Glomerular endothelial cell (primary cell): ENCODE results near the gene DNALI1. TPM values are rescaled to one million over a fixed set of nuclear protein-coding genes. Genes with fewer than 3 reads are reported as not detected.
"Not testable (repeated sequence)": the region's sequence is repeated elsewhere in the genome, so short reads cannot be mapped to it uniquely, and the experiment has no call there.

ENCODE experiments used
- DNase-seq: peaks from one replicate; pipeline ENCODE4 v3.0.0-alpha.2; 2011; ENCODE audit warnings: low read depth, low spot score; ENCODE audit errors: extremely low read depth
- total RNA-seq: library from RNA; depleted of rRNA; stranded (reverse); fragments of >200 nt; gene quantifications from 2 replicates; pipeline ENCODE4 v1.2.3, GENCODE V29; 2015

The DNALI1 gene
- total RNA-seq, result 3.8 and 4.7 TPM in 2 replicates

DNA sequence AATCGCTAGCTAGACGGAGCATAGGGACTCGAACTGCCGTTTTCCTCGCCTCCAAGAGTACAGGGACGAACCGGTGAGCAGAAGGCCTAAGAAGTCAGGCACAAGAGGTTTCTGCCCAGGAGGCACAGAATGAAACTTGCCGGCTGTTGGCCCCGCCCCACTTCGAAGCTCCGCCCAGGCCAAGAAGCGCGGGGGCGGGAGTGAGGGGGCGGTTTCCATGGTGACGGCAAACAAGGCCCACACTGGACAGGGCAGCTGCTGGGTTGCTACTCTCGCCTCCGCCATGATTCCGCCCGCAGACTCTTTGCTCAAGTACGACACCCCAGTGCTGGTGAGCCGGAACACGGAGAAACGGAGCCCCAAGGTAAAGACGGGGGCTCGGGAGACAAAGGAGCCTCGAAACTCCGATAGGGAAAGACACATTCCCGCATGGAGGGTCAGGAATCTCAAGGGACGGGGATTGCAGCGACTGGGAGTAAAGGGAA lies at the start of gene DNALI1:
TSS of gene DNALI1 (plus strand) at position 229 of the 485 bp plus-strand sequence. CDS start at position 284, 55 bp downstream.
- no peak for DNase-seq

DNA sequence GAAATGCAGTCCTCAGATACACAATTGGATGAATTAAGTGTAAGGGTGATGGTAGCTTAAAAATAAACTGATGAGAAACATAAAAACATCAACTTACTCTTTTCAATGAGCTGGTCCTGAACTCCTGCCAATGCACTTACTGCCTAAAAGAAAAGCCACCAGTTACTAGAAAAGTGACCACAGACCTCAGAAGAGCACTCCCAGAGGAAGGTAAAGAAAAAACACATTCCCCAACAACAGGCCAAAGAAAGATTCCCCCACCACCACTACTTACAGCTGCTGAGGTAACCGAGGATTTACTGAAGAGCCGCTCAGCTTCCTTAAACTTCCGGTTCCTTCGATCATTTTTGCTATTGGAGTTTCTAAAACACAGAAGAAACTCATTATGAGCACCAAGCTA lies 47.6 kb upstream of the DNALI1 start:
- DNase-seq, result no peak

DNA sequence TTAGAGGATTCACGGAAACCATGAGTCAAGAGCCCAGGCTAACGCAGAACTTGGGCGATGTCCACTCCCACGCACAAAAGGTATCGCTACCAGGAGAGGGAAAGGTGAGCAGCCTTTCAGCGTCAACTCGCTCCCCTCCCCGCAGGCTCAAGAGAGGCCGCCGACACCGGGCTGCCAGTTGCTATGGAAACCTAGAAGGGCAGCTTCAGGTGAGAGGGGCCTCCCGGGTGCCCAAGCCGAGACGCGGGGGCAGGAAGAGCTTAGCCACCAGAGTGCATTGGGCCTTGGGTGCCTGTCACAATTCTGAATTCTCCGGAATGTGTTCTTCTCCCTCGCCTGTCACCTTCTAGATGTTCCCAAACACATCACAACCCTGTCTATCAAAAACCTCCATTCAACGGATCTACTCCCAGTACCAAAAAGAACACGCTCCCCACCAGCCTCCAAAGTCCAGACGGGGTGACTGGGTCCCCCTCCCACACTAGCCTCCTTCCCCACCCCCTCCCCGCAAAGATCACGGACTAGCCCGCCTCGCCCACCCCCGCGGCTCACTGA lies 42.9 kb upstream of the DNALI1 start:
- DNase-seq, result no peak

DNA sequence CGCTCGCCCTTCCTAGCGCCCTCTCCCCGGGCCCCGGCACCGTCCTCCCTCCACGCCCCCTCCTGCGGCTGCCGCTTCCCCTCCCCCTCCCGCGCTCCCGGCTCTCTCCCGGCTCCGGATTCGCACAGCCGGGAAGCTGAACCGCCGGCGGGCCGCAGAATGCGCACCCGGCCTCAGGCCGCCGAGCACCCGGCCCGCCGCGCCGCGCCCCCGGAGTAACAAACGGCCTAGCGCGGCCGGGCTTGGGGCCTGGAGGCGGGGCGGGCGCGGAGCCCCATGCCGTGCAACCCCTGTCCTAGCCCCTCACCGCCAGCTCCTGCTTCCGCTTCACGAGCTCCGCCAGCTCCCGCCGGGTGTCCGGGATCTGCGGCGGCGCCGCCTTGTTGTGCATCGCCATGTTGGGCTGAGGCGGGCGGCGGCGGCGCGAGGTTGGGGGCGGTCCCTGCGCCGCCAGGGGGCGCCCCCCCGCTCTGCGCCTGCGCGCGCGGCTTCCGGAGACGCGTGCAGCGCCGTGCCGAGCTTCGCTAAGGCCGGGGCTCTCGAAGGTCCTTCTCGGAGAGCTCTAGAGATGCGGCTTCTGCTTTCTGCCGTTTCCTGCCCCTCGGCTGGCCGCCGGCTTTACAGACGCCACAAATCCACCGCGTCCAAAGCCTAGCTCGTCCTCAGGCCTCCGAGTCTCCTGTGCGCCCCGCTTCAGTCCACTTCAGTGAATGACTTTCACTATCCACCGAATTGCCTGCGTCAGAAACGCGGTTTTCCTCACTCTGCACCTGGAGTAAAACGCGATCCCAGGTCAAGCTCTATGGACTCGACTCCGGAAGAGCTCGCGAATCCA lies 42.2 kb upstream of the DNALI1 start, which contains the start of gene MEAF6:
TSS of gene MEAF6 (minus strand) at position 417 of the 835 bp plus-strand sequence. CDS start at position 397, 20 bp downstream.
- peak; percentile 41 for DNase-seq

DNA sequence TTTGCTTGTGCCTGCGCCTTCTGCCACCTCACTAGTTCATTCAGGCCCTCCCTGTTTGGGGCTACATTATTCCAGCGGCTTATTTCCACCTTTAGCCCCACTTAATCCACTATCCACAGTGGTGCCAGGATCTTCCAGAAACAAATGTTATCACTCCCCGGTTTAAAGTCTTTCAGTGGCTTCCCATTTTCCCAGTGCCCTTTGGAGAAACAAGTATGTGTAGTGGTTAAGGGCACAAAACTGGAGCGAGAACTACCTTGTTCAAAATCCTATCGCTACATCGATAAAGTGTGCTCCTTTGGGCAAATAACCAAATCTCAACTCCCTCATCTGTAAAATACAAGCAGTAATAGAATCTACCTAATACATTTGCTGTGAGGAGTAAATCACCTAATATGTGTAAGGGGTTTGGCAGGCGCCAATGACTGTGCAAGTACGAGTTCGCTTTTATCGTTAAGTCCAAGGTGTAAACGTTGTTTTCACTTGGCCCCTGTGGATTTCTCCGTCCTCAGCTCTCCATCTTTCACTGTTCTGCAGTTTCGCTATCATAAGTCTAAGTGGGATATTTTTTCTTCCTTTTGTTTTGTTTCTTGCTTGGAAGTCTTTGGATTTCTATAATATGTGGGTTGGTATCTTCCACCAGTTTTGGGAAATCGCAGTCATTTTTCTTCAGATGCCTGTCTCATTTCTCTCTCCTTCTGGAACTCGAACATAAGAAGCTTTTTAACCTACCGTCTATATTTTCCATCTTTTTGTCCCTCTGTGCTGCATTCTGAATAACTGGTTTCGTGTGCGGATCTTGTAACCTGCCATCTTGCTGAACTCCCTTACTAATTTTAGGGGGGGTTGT lies 41.3 kb upstream of the DNALI1 start:
- DNase-seq, result no peak

DNA sequence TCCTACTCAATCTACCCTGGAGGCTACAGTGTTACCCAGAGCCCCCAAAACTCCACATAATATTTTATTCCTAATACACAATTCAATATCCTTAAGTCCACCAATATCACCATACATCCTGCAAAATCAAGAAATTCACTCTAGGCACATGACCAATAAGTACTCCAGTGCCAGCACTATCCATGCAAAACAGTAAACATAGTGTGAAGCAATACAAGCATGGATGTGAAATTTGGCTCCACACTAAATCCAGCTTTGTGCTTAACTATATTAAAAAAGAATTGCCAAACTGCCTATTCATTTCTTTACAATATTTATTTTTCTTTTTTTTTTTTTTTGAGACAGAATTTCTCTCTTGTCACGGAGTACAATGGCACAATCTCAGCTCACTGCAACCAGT lies 39.2 kb upstream of the DNALI1 start:
- no peak for DNase-seq

DNA sequence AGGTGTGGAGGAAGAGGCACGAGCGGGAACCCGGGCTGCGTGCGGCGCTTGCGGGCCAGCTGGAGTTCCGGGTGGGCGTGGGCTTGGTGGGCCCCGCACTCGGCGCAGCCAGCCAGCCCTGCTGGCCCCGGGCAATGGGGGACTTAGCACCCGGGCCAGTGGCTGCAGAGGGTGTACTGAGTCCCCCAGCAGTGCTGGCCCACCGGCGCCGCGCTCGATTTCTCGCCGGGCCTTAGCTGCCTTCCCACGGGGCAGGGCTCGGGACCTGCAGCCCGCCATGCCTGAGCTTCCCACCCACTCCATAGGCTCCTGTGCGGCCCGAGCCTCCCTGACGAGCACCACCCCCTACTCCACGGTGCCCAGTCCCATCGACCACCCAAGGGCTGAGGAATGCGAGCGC lies 38.5 kb upstream of the DNALI1 start:
- not testable (repeated sequence) for DNase-seq

DNA sequence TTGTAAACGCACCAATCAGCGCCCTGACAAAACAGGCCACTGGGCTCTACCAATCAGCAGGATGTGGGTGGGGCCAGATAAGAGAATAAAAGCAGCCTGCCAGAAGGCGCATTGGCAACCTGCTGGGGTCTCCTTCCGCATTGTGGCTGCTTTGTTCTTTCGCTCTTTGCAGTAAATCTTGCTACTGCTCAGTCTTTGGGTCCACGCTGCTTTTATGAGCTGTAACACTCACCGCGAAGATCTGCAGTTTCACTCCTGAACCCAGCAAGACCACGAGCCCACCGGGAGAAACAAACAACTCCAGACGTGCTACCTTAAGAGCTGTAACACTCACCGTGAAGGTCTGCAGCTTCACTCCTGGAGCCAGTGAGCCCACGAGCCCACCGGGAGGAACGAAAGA lies 37.8 kb upstream of the DNALI1 start:
- not testable (repeated sequence) for DNase-seq

DNA sequence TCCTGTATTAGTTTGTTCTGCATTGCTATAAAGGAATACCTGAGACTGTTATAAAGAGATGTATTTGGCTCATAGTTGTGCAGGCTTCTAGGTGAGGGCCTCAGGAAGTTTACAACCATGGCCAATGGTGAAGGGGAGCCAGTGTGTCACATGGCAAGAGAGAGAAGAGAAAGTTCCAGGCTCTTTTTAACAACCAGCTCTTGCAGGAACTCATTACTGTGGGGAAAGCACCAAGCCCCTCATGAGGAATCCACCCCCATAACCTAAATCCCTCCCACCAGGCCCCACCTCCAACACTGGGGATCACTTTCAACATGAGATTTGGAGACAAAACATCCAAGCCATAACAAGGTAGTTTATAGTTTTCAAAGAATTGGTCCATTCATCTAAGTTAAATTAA lies 37.1 kb upstream of the DNALI1 start:
- DNase-seq, result no peak

DNA sequence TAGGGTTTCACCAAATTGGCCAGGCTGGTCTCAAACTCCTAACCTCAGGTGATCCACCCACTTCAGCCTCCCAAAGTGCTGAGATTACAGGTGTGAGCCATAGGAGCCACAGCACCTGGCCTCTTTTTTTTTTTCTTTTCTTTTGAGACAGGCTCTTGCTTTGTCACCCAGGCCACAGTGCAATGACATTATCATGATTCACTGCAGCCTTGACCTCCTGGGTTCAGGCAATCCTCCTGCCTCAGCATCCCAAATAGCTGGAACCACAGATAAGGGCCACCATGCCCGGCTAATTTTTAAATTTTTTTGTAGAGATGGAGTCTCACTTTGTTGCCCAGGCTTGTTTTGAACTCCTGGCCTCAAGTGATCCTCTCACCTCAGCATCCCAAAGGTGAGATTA lies 26.9 kb upstream of the DNALI1 start:
- DNase-seq, result not testable (repeated sequence)

DNA sequence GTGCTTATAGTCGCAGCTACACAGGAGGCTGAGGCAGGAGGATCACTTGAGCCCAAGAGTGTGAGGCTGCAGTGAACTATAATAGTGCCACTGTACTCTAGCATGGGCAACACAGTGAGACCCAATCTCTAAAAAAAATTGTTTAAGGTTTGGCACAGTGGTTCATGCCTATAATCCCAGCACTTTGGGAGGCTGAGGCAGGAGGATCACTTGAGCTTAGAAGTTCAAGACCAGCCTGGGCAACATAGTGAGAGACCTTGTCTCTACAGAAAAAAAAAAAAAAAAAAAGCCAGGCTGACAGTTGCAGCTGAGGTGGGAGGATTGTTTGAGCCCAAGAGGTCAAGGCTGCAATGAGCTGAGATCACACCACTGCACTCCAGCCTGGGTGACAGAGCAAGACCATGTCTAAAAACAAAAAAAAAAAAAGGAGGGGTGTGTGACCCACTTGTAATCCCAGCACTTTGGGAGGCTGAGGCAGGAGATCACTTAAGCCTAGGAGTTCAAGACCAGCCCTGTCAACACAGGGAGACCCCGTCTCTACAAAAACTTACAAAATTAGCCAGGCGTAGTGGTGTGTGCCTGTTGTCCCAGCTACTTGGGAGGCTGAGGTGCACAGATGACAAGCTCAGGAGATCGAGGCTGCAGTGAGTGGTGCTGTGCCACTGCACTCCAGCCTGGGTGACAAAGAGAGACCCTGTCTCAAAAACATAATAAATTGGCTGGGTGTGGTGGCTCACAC lies 24.2 kb upstream of the DNALI1 start:
- DNase-seq, result not testable (repeated sequence)

DNA sequence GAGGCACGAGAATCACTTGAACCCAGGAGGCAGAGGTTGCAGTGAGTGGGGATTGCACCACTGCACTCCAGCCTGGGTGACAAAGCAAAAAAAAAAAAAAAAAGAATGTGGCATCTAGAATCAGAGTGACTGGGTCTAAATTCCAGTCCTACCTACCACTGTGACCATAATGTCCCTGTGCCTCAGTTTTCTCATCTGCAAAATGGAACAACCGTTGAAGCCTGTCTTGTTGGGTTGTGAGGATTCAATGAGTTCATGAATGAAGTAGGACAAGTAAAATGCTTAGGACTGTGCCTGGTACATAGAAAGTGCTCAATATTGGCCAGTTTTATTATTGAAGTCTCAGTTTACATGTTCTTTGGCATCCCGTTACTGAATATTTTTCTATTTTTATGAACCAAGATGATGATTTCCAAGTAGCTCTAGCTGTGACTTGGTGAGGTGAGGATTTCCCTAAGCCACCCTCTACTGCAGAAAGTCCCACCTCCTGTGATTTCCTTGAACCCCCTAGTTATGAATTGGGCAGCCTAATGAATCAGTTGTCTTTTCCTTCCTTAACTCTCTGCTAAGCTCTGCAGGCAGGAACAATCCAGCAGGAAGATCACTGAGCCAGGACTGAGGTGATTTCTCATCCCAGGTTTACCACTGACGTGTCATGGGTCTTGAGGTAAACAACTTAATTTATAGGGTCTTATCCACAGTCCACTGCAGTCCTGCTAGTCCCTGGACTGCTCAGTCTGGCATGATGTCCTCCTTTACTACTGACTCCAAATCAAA lies 23.2 kb upstream of the DNALI1 start:
- no peak for DNase-seq

DNA sequence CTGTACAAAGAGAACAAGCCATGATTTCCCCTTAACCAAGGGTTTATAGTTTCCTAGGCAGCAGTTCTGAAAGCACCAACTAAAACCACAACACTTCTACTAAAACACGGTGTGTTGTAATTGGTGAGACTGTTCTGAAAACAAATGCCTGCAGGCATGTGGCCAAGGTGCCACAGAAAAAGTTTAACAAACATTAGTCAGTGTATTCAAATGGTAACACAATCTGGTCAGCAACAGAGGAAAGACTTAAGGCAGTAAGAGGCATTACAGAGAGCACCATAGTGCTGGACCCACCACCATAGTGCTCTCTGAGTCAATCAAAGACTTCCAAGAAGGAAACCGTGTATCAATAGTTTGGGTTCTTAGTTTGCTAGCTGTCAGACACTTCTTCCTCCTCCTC lies 19.4 kb upstream of the DNALI1 start:
- DNase-seq, result no peak

DNA sequence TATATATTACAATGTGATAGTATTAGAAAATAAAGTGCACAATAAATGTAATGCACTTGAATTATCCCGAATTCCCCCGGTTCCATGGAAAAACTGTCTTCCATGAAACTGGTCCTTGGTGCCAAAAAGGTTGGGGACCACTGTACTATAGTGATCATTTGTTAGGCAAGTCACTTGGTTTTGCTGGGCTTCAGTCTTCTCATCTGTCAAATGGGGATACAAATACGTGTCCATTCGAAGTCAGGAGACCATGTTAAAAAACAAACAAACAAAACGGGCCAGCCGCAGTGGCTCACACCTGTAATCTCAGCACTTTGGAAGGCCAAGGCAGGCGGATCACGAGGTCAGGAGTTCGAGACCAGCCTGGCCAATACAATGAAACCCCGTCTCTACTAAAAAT lies 17.6 kb upstream of the DNALI1 start:
- DNase-seq, result not testable (repeated sequence)

DNA sequence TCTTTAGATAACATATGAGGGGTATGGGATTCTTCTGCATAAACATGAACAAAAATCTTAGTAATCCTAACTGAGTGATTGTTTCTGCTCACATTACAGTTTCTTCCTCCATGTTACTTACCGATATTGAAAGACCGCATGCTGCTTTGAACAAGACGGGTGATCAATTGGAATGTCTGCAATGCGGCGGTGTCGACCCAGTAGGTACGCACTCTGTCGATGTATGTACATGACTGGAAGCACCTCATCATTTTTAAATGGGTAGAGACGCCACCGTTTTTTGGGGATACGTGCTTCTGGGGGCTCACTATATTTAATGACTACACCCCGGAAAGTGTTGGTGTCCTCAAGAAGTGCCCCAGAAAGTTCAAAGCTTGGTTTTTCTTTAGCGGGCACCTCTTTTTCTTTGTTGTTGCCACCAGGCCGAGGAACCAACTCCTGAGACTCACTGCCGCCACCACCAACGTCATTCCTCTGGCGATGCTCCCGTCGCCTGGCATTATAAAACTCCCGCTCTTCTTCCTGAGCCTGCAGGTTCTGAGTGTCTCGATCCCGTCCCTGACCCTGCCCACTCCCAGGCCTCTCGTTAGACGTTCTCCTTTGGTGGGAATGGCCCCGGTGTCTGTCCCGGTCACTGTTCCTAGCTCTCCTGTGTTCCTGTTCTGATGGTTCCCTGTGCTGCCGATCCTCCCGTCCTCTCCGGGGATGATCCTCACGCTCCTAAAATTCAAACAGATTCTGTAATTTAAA lies 16.5 kb upstream of the DNALI1 start:
- no peak for DNase-seq

DNA sequence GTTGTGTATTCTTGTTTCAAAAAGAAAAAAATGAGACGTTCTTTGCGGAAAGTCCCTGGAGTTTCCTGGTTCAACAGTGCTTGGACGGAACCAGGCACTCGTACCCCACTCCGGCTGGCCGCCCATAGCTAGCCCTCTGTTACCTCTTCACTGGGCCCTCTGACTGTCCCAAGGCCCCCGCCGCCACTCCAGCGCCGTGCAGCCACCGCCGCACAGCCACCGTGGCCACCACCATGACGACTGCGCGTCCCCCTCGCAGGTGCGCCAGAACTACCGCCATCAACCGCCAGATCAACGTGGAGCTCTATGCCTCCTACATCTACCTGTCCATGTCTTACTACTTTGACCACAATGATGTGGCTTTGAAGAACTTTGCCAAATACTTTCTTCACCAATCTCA lies 12.2 kb upstream of the DNALI1 start:
- no peak for DNase-seq

DNA sequence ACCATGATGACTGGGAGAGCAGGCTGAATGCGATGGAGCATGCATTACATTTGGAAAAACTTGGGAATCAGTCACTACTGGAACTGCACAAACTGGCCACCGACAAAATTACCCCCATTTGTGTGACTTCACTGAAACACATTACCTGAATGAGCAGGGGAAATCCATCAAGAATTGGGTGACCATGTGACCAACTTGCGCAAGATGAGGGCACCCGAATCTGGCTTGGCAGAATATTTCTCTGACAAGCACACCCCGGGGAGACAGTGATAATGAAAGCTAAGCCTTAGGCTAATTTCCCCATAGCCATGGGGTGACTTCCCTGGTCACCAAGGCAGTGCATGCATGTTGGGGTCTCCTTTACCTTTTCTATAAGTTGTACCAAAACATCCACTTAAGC lies 11.7 kb upstream of the DNALI1 start:
- no peak for DNase-seq

DNA sequence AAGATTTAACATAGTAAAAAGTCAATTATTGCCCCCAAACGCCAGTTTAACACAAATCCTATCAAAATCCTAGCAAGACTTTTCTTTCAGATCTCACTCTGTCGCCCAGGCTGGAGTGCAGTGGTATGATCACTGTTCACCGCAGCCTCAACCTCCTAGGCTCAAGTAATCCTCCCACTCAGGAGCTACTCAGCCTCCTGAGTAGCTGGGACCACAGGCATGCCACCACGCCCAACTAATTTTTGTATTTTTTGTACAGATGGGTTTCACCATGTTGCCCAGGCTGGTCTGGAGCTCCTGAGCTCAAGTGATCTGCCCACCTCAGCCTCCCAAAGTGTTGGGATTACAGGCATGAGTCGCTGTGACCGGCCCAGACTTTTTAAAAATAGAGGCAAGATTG lies 7.4 kb upstream of the DNALI1 start:
- DNase-seq, result no peak

DNA sequence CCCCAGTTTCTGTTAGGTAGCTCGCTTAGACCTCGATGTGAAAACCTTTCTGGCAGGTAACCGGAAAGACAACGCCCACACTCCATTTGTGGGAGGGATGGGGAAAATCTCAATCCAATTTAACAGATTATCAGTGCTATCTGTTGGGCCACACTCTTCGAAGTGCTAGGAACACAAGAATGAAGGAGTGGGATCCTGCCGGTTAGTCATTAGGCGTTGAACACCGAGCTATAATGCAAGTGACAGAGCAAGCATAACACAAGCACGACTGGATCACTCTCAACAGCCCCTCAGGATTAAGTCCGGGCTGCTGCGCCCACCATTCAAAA lies 3.2 kb upstream of the DNALI1 start:
- DNase-seq, result no peak
